ENCODE measurements around the gene RGSL1.
A peak's percentile ranks its signal among the peaks of the same experiment; 100 is the strongest.

The RGSL1 gene

GRCh38 chr1:182604175-182605164 lies 154.5 kb downstream of the RGSL1 start, which contains the start of gene RGS16:
Gene RGS16, minus strand, starts transcription at chr1:182604389. Its CDS starts 130 bp downstream, at chr1:182604259.
- peak; percentile 73 to 83 for DNase-seq (ENCODE audit: low read depth in 2 of 2)
- peak within 1 kb of the TSS; percentile 47 to 51 for H3K4me3 ChIP-seq (replicated peaks in 1 of 2; ENCODE audit: low read depth in 2 of 2, low read length in 2 of 2)
- TF ChIP-seq CTCF (IDR thresholded peaks at IDR 0.05; ENCODE audit: low read depth, low read length), result no peak

- DNase-seq (ENCODE audit: low read depth in 2 of 2), result no peak
- no peak for TF ChIP-seq CTCF (IDR thresholded peaks at IDR 0.05; ENCODE audit: low read depth, low read length)
- H3K4me3 ChIP-seq (replicated peaks in 1 of 2; ENCODE audit: low read depth in 2 of 2, low read length in 2 of 2), result no peak overlapping the region
Observed at GRCh38 chr1:182607566-182607965, 157.6 kb downstream of the RGSL1 start.

- H3K4me3 ChIP-seq (replicated peaks in 1 of 2; ENCODE audit: low read depth in 2 of 2, low read length in 2 of 2), result no peak overlapping the region
- DNase-seq (ENCODE audit: low read depth in 2 of 2), result no peak
- TF ChIP-seq CTCF (IDR thresholded peaks at IDR 0.05; ENCODE audit: low read depth, low read length), result no peak
Observed at GRCh38 chr1:182608236-182608635, 158.3 kb downstream of the RGSL1 start.

- no peak for TF ChIP-seq CTCF (IDR thresholded peaks at IDR 0.05; ENCODE audit: low read depth, low read length)
- no peak overlapping the region for H3K4me3 ChIP-seq (replicated peaks in 1 of 2; ENCODE audit: low read depth in 2 of 2, low read length in 2 of 2)
- DNase-seq (ENCODE audit: low read depth in 2 of 2), result peak; percentile 53 to 76
Observed at GRCh38 chr1:182608845-182609610, 159.1 kb downstream of the RGSL1 start.
